ENCODE measurements around the gene TAS2R4.
"Not testable (repeated sequence)": the region's sequence is repeated elsewhere in the genome, so short reads cannot be mapped to it uniquely, and the experiment has no call there.

The TAS2R4 gene

GRCh38 chr7:141739250-141739649 lies 37.2 kb upstream of the TAS2R4 start:
- no peak for TF ChIP-seq CTCF (IDR thresholded peaks at IDR 0.05; ENCODE audit: control insufficient read depth, extremely low read depth, insufficient read depth)
- DNase-seq (ENCODE audit: low read depth), result no peak
- H3K4me3 ChIP-seq (ENCODE audit: low read depth, low read length), result peak overlapping the region; percentile 88

GRCh38 chr7:141742229-141742628 lies 34.2 kb upstream of the TAS2R4 start:
- no peak overlapping the region for H3K4me3 ChIP-seq (ENCODE audit: low read depth, low read length)
- TF ChIP-seq CTCF (IDR thresholded peaks at IDR 0.05; ENCODE audit: control insufficient read depth, extremely low read depth, insufficient read depth), result no peak
- DNase-seq (ENCODE audit: low read depth), result no peak

- TF ChIP-seq CTCF (IDR thresholded peaks at IDR 0.05; ENCODE audit: control insufficient read depth, extremely low read depth, insufficient read depth), result no peak
- no peak overlapping the region for H3K4me3 ChIP-seq (ENCODE audit: low read depth, low read length)
- DNase-seq (ENCODE audit: low read depth), result no peak
These were observed 32.3 kb upstream of the TAS2R4 start for GRCh38 chr7:141744131-141744530.

- no peak for DNase-seq (ENCODE audit: low read depth)
- no peak for TF ChIP-seq CTCF (IDR thresholded peaks at IDR 0.05; ENCODE audit: control insufficient read depth, extremely low read depth, insufficient read depth)
- no peak overlapping the region for H3K4me3 ChIP-seq (ENCODE audit: low read depth, low read length)
These were observed 28.1 kb upstream of the TAS2R4 start for GRCh38 chr7:141748396-141748795.

- DNase-seq (ENCODE audit: low read depth); H3K4me3 ChIP-seq (ENCODE audit: low read depth, low read length): not testable (repeated sequence)
These were observed 24.6 kb upstream of the TAS2R4 start for GRCh38 chr7:141751904-141752303.

- peak; percentile 25; the same call in 1 of the 2 replicates for TF ChIP-seq CTCF (IDR thresholded peaks at IDR 0.05; ENCODE audit: control insufficient read depth, extremely low read depth, insufficient read depth)
- H3K4me3 ChIP-seq (ENCODE audit: low read depth, low read length), result no peak overlapping the region
- no peak for DNase-seq (ENCODE audit: low read depth)
These were observed 23.8 kb upstream of the TAS2R4 start for GRCh38 chr7:141752634-141753033.

- H3K4me3 ChIP-seq (ENCODE audit: low read depth, low read length), result no peak overlapping the region
- peak; percentile 65 for TF ChIP-seq CTCF (IDR thresholded peaks at IDR 0.05; ENCODE audit: control insufficient read depth, extremely low read depth, insufficient read depth)
- DNase-seq (ENCODE audit: low read depth), result no peak
These were observed 21.5 kb upstream of the TAS2R4 start for GRCh38 chr7:141754939-141755338.
